HepG2 (cell line): ENCODE results near the gene TPST1. TPM values are rescaled to one million over a fixed set of nuclear protein-coding genes. Genes with fewer than 3 reads are reported as not detected.

ENCODE experiments used
- AKAP8 ChIP-seq: sonication (generic); formaldehyde crosslinking; IDR thresholded peaks from 2 replicates; pipeline ENCODE4 v1.5.1; 2020; ENCODE audit warnings: mild to moderate bottlenecking, missing genetic modification reagents
- DPF2 ChIP-seq: sonication (generic); formaldehyde crosslinking; IDR thresholded peaks from 2 replicates; pipeline ENCODE4 v1.4.0; 2020; ENCODE audit warnings: mild to moderate bottlenecking, low read depth, missing genetic modification reagents, borderline replicate concordance
- HIVEP1 ChIP-seq: sonication (generic); formaldehyde crosslinking; IDR thresholded peaks from 2 replicates; pipeline ENCODE4 v1.4.0; 2020; ENCODE audit warnings: mild to moderate bottlenecking, missing genetic modification reagents
- HNRNPLL ChIP-seq: fragments of 200-400 bp; formaldehyde crosslinking; IDR thresholded peaks from 2 replicates; pipeline ENCODE4 v1.6.1; 2017; ENCODE audit warnings: mild to moderate bottlenecking, low read depth, low read length; ENCODE audit not compliant: poor library complexity, severe bottlenecking
- HNRNPUL1 ChIP-seq: fragments of 200-400 bp; formaldehyde crosslinking; IDR thresholded peaks from 2 replicates; pipeline ENCODE4 v1.6.1; 2017; ENCODE audit warnings: low read depth, mild to moderate bottlenecking, low read length, moderate library complexity
- HOXA9 ChIP-seq: sonication (generic); formaldehyde crosslinking; IDR thresholded peaks from 2 replicates; pipeline ENCODE4 v1.8.1; 2022; ENCODE audit warnings: missing genetic modification reagents, mild to moderate bottlenecking, moderate library complexity, borderline replicate concordance
- MED1 ChIP-seq: sonication (generic); formaldehyde crosslinking; IDR thresholded peaks from 2 replicates; pipeline ENCODE4 v1.4.0; 2020; ENCODE audit warnings: missing genetic modification reagents
- MYPOP ChIP-seq: sonication (generic); formaldehyde crosslinking; IDR thresholded peaks from 2 replicates; pipeline ENCODE4 v1.8.1; 2023; ENCODE audit warnings: mild to moderate bottlenecking, moderate library complexity, missing genetic modification reagents
- NFE2 ChIP-seq: sonication (generic); formaldehyde crosslinking; IDR thresholded peaks from 2 replicates; pipeline ENCODE4 v1.4.0; 2020; ENCODE audit warnings: missing genetic modification reagents
- NR3C1 ChIP-seq: sonication (generic); formaldehyde crosslinking; IDR thresholded peaks from 2 replicates; pipeline ENCODE4 v1.4.0; 2020; ENCODE audit warnings: missing genetic modification reagents
- RFXAP ChIP-seq: sonication (generic); formaldehyde crosslinking; IDR thresholded peaks from 2 replicates; pipeline ENCODE4 v1.4.0; 2020; ENCODE audit warnings: missing genetic modification reagents, borderline replicate concordance
- SRY ChIP-seq: sonication (generic); formaldehyde crosslinking; IDR thresholded peaks from 2 replicates; pipeline ENCODE4 v1.8.0; 2022; ENCODE audit warnings: mild to moderate bottlenecking, missing genetic modification reagents
- UBTF ChIP-seq: sonication (generic); formaldehyde crosslinking; IDR thresholded peaks from 2 replicates; pipeline ENCODE4 v1.4.0; 2020; ENCODE audit warnings: mild to moderate bottlenecking, missing genetic modification reagents
- ZBTB21 ChIP-seq: sonication (generic); formaldehyde crosslinking; IDR thresholded peaks from 2 replicates; pipeline ENCODE4 v1.4.0; 2020; ENCODE audit warnings: missing genetic modification reagents
- ZBTB7A ChIP-seq: sonication (generic); formaldehyde crosslinking; IDR thresholded peaks from 2 replicates; pipeline ENCODE4 v1.8.0; 2022; ENCODE audit warnings: mild to moderate bottlenecking, missing genetic modification reagents
- ZNF24 ChIP-seq: fragments of 450-650 bp; IDR thresholded peaks from 2 replicates; pipeline ENCODE4 v1.6.1; 2017; ENCODE audit warnings: antibody characterized with exemption, mild to moderate bottlenecking
- ZNF430 ChIP-seq: sonication (generic); formaldehyde crosslinking; IDR thresholded peaks from 2 replicates; pipeline ENCODE4 v1.9.0; 2021; ENCODE audit warnings: mild to moderate bottlenecking, missing genetic modification reagents
- ZNF460 ChIP-seq: sonication (generic); formaldehyde crosslinking; IDR thresholded peaks from 2 replicates; pipeline ENCODE4 v1.5.1; 2020; ENCODE audit warnings: missing genetic modification reagents, mild to moderate bottlenecking, borderline replicate concordance
- ZNF484 ChIP-seq: sonication (generic); formaldehyde crosslinking; IDR thresholded peaks from 2 replicates; pipeline ENCODE4 v1.5.1; 2020; ENCODE audit warnings: mild to moderate bottlenecking, low read depth, missing genetic modification reagents, borderline replicate concordance
- ZNF543 ChIP-seq: sonication (generic); formaldehyde crosslinking; IDR thresholded peaks from 2 replicates; pipeline ENCODE4 v1.4.0; 2020; ENCODE audit warnings: mild to moderate bottlenecking, missing genetic modification reagents
- ZNF563 ChIP-seq: sonication (generic); formaldehyde crosslinking; IDR thresholded peaks from 2 replicates; pipeline ENCODE4 v1.8.0; 2022; ENCODE audit warnings: mild to moderate bottlenecking, moderate library complexity, missing genetic modification reagents
- ZNF619 ChIP-seq: sonication (generic); formaldehyde crosslinking; IDR thresholded peaks from 2 replicates; pipeline ENCODE4 v1.4.0; 2020; ENCODE audit warnings: mild to moderate bottlenecking, missing genetic modification reagents
- ZNF652 ChIP-seq: IDR thresholded peaks from 2 replicates; pipeline ENCODE4 v1.6.1; 2016; ENCODE audit warnings: low read depth, borderline replicate concordance
- ZSCAN21 ChIP-seq: sonication (generic); formaldehyde crosslinking; IDR thresholded peaks from 2 replicates; pipeline ENCODE4 v1.8.0; 2022; ENCODE audit warnings: mild to moderate bottlenecking, missing genetic modification reagents, moderate library complexity, borderline replicate concordance
- polyA plus RNA-seq, 8 experiments: library from polyadenylated mRNA; depleted of rRNA in 3 of 8; stranded (reverse) in 7 of 8; unstranded in 1 of 8; fragments of >200 nt; fragmentation: Illumina TruSeq in 4 of 8; extraction: Trizol in 4 of 8; gene quantifications; 2 replicates each; pipeline versions ENCODE4 v1.2.1 to v1.2.3, GENCODE V29; 2011 to 2016; ENCODE audit warnings: low read depth in 4 of 8, missing spikeins in 1 of 8, mixed read lengths in 1 of 8; ENCODE audit not compliant: insufficient read depth in 1 of 8
- total RNA-seq, 5 experiments: library from RNA; depleted of rRNA; stranded (reverse); fragments of >200 nt; fragmentation: Illumina TruSeq; extraction: Trizol; gene quantifications; 2 replicates each; pipeline ENCODE4 v1.2.3, GENCODE V29; 2016; ENCODE audit warnings: low read depth in 1 of 5
- TF ChIP-seq, protein P1 (sequence below): sonication (generic); formaldehyde crosslinking; IDR thresholded peaks from 2 replicates; pipeline ENCODE4 v1.4.0; 2020; ENCODE audit warnings: missing genetic modification reagents

The TPST1 gene
- total and polyA plus RNA-seq, 2 of the 13 experiments (the other 11 are each of a cell fraction or from before 2014, with no cell fraction given) = 24.3 to 34.1 TPM

- TF ChIP-seq AKAP8 (CRISPR knock-in tag) = no peak
- TF ChIP-seq ZBTB7A (CRISPR knock-in tag) = no peak
- no peak for TF ChIP-seq SRY (CRISPR knock-in tag)
- no peak for TF ChIP-seq ZNF24
- no peak for TF ChIP-seq ZNF484 (CRISPR knock-in tag)
- TF ChIP-seq RFXAP (CRISPR knock-in tag) = 0 out of 2 replicates have a peak, but pooled peaks have one; percentile 32
- no peak for TF ChIP-seq HIVEP1 (CRISPR knock-in tag)
- no peak for TF ChIP-seq ZNF563 (CRISPR knock-in tag)
- TF ChIP-seq ZNF652 (CRISPR knock-in tag) = no peak
- no peak for TF ChIP-seq HNRNPUL1
- TF ChIP-seq, protein P1, sequence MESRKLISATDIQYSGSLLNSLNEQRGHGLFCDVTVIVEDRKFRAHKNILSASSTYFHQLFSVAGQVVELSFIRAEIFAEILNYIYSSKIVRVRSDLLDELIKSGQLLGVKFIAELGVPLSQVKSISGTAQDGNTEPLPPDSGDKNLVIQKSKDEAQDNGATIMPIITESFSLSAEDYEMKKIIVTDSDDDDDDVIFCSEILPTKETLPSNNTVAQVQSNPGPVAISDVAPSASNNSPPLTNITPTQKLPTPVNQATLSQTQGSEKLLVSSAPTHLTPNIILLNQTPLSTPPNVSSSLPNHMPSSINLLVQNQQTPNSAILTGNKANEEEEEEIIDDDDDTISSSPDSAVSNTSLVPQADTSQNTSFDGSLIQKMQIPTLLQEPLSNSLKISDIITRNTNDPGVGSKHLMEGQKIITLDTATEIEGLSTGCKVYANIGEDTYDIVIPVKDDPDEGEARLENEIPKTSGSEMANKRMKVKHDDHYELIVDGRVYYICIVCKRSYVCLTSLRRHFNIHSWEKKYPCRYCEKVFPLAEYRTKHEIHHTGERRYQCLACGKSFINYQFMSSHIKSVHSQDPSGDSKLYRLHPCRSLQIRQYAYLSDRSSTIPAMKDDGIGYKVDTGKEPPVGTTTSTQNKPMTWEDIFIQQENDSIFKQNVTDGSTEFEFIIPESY (CRISPR knock-in tag) = no peak; the same call in 1 of the 2 replicates
- TF ChIP-seq ZNF543 (CRISPR knock-in tag) = peak; percentile 63; the same call in 1 of the 2 replicates
- TF ChIP-seq NR3C1 = no peak
- TF ChIP-seq ZSCAN21 (CRISPR knock-in tag) = no peak; the same call in 1 of the 2 replicates
- TF ChIP-seq ZNF430 (CRISPR knock-in tag) = no peak
- TF ChIP-seq NFE2 (CRISPR knock-in tag) = no peak
- TF ChIP-seq HNRNPLL = no peak
- no peak for TF ChIP-seq HOXA9 (CRISPR knock-in tag)
- TF ChIP-seq ZBTB21 (CRISPR knock-in tag) = no peak
- TF ChIP-seq ZNF460 (CRISPR knock-in tag) = no peak
- no peak for TF ChIP-seq ZNF619 (CRISPR knock-in tag)
- TF ChIP-seq MYPOP (CRISPR knock-in tag) = peak; percentile 25; the same call in 1 of the 2 replicates
- TF ChIP-seq UBTF (CRISPR knock-in tag) = no peak
- peak; percentile 90 for TF ChIP-seq DPF2 (CRISPR knock-in tag)
- peak; percentile 79 for TF ChIP-seq MED1 (CRISPR knock-in tag)
Observed at GRCh38 chr7:66307591-66308215, 102.6 kb downstream of the TPST1 start (continued).
